Upper lobe of left lung (tissue), 6 donors: ENCODE data around the gene KMT2B. TPM values are rescaled to one million over a fixed set of nuclear protein-coding genes. Genes with fewer than 3 reads are reported as not detected.

Experiments used
- ATAC-seq, 2 donors: fragments of 200-7000 bp; cut with Tn5 transposase; one replicate each; pipeline ENCODE4 v1.9.1; 2022; ENCODE audit warnings: mild to moderate bottlenecking in 2 of 2, moderate library complexity in 2 of 2; ENCODE audit not compliant: low FRiP score in 2 of 2
- DNase-seq, 2 donors: peaks; one replicate each; pipeline ENCODE4 v3.0.0-alpha.2; 2019 to 2020
- H3K27ac ChIP-seq, 4 donors: fragments of 200-600 bp; sonication (generic); one replicate each; pipeline ENCODE4 v1.5.1; 2016 to 2019
- H3K27me3 ChIP-seq, 4 donors: fragments of 200-600 bp; sonication (generic); one replicate each; pipeline ENCODE4 v1.5.1; 2017 to 2019
- H3K36me3 ChIP-seq, 4 donors: fragments of 200-600 bp; sonication (generic); one replicate each; pipeline ENCODE4 v1.5.1; 2016 to 2019
- H3K4me1 ChIP-seq, 4 donors: fragments of 200-600 bp; sonication (generic); one replicate each; pipeline ENCODE4 v1.5.1; 2018 to 2019
- H3K4me3 ChIP-seq, 4 donors: fragments of 200-600 bp; sonication (generic); one replicate each; pipeline ENCODE4 v1.5.1; 2017 to 2019; ENCODE audit warnings: mild to moderate bottlenecking in 2 of 4, moderate library complexity in 1 of 4
- H3K9me3 ChIP-seq, 4 donors: fragments of 200-600 bp; sonication (generic); one replicate each; pipeline ENCODE4 v1.5.1; 2018 to 2019
- EP300 ChIP-seq, 4 donors: sonication (generic); formaldehyde crosslinking; IDR thresholded peaks; one replicate each; pipeline ENCODE4 v1.5.1; 2017; ENCODE audit warnings: antibody characterized with exemption in 4 of 4, control low read depth in 2 of 4
- POLR2A ChIP-seq, 4 donors: fragments of 450-650 bp; IDR thresholded peaks; one replicate each; pipeline ENCODE4 v1.5.1; 2016 to 2017; ENCODE audit warnings: antibody characterized with exemption in 4 of 4, mild to moderate bottlenecking in 2 of 4
- POLR2AphosphoS5 ChIP-seq, 2 donors: sonication (generic); formaldehyde crosslinking; IDR thresholded peaks; one replicate each; pipeline ENCODE4 v1.5.1; 2017; ENCODE audit warnings: antibody characterized with exemption in 2 of 2
- WGBS, 2 donors: methylation state at CpG; one replicate each; pipeline ENCODE4 v1.1.5; 2017 to 2018; 5-methylcytosine and 5-hydroxymethylcytosine counted together
- total RNA-seq, 6 donors: library from RNA; depleted of rRNA in 4 of 6; stranded (reverse); fragments of >200 nt in 4 of 6; gene quantifications; one replicate each; pipeline versions ENCODE4 v1.1.0 to v1.2.1, GENCODE V29; 2016 to 2021
- TF ChIP-seq, protein P1 (sequence below), 6 experiments: fragments of 450-650 bp in 4 of 6; fragments of 200-600 bp in 2 of 6; sonication (generic) in 2 of 6; IDR thresholded peaks; one replicate each; pipeline ENCODE4 v1.5.1; 2016 to 2019; ENCODE audit warnings: antibody characterized with exemption in 6 of 6
- donor health status: DM: no; HTN: no; CAD: no; lungs with moderate emphysema.
- donor health status: DM: no; HTN: yes; CAD: no; lungs with severe emphysema.

Gene KMT2B
- total RNA-seq, 6 donors from 2014 or later = 23.3 to 70.2 (median 37.3) TPM

DNA sequence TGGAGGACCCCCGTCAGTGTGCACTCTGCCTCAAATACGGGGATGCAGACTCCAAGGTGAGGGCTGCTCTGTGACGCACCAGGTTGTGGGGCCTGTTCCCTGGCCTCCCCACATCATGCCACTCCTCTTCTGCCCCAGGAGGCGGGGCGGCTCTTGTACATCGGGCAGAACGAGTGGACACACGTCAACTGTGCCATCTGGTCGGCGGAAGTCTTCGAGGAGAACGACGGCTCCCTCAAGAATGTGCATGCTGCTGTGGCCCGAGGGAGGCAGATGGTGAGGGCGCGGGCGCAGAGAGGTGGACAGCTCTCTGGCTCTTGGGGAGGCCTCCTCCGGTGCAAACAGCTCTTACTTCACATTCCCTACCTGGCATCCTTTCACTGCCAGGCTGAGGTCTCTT, 11.2 kb downstream of the KMT2B start:
- Histone ChIP-seq H3K36me3 (peaks cover 68 to 100% (median 97%) of the 10 kb centered on the region in 4 donors), H3K27me3 (no peaks in the 10 kb centered on the region), H3K9me3 (no peaks in the 10 kb centered on the region), H3K4me3 (no peak overlapping the region), H3K27ac (no peak overlapping the region), H3K4me1 (no peaks in the 10 kb centered on the region)
- no peak for DNase-seq
- WGBS, 2 donors = 86 to 87% methylated on average over 17 to 18 of the region's 18 CpGs
- TF ChIP-seq EP300 (IDR thresholded peaks at IDR 0.05) (no peak), POLR2AphosphoS5 (IDR thresholded peaks at IDR 0.05) (no peak), POLR2A (IDR thresholded peaks at IDR 0.05) (no peak)
- TF ChIP-seq, protein P1, sequence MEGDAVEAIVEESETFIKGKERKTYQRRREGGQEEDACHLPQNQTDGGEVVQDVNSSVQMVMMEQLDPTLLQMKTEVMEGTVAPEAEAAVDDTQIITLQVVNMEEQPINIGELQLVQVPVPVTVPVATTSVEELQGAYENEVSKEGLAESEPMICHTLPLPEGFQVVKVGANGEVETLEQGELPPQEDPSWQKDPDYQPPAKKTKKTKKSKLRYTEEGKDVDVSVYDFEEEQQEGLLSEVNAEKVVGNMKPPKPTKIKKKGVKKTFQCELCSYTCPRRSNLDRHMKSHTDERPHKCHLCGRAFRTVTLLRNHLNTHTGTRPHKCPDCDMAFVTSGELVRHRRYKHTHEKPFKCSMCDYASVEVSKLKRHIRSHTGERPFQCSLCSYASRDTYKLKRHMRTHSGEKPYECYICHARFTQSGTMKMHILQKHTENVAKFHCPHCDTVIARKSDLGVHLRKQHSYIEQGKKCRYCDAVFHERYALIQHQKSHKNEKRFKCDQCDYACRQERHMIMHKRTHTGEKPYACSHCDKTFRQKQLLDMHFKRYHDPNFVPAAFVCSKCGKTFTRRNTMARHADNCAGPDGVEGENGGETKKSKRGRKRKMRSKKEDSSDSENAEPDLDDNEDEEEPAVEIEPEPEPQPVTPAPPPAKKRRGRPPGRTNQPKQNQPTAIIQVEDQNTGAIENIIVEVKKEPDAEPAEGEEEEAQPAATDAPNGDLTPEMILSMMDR (IDR thresholded peaks at IDR 0.05) = no peak
- no peak for ATAC-seq

DNA sequence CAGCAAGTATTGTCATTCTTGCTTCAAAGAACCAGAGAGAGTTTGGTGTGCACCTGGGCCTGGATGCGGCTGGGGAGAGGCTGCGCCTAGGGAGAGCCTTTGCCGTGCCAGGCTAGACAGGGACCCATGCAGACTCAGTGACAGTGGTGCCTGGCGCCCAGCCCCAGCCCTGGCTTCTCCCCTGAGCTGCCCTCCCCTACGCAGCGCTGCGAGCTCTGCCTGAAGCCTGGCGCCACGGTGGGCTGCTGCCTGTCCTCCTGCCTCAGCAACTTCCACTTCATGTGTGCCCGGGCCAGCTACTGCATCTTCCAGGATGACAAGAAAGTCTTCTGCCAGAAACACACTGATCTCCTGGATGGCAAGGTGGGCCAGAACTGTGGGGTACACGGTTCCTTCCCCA, 12.0 kb downstream of the KMT2B start:
- H3K36me3 ChIP-seq = peaks cover 62 to 100% (median 97%) of the 10 kb centered on the region in 4 donors
- WGBS, 2 donors = 77 to 94% methylated on average over 3 to 11 of the region's 11 CpGs
- H3K9me3 ChIP-seq = no peaks in the 10 kb centered on the region
- no peak overlapping the region for H3K4me3 ChIP-seq
- TF ChIP-seq, protein P1 (IDR thresholded peaks at IDR 0.05) = no peak
- TF ChIP-seq POLR2A (IDR thresholded peaks at IDR 0.05) = no peak
- no peak for TF ChIP-seq POLR2AphosphoS5 (IDR thresholded peaks at IDR 0.05)
- no peak for TF ChIP-seq EP300 (IDR thresholded peaks at IDR 0.05)
- DNase-seq = no peak
- no peaks in the 10 kb centered on the region for H3K27me3 ChIP-seq
- H3K4me1 ChIP-seq = no peaks in the 10 kb centered on the region
- H3K27ac ChIP-seq = no peak overlapping the region
- ATAC-seq = no peak

DNA sequence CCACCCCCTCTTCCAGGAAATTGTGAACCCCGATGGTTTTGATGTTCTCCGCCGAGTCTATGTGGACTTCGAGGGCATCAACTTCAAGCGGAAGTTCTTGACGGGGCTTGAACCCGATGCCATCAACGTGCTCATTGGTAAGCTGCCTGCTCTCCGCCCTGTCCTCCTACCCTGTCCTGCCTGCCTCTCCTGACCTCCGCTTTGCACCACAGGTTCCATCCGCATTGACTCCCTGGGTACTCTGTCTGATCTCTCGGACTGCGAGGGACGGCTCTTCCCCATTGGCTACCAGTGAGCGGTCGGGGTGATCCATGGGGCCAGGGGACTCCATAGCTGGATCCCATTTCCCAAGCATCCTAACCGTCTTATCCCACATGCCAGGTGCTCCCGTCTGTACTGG, 12.5 kb downstream of the KMT2B start:
- ATAC-seq = no peak
- Histone ChIP-seq H3K9me3 (no peaks in the 10 kb centered on the region), H3K4me1 (no peaks in the 10 kb centered on the region), H3K4me3 (no peak overlapping the region), H3K36me3 (peaks cover 61 to 100% (median 95%) of the 10 kb centered on the region in 4 donors), H3K27ac (no peak overlapping the region), H3K27me3 (no peaks in the 10 kb centered on the region)
- no peak for DNase-seq
- TF ChIP-seq EP300 (IDR thresholded peaks at IDR 0.05) (no peak), POLR2A (IDR thresholded peaks at IDR 0.05) (no peak), POLR2AphosphoS5 (IDR thresholded peaks at IDR 0.05) (no peak)
- TF ChIP-seq, protein P1 (IDR thresholded peaks at IDR 0.05) = no peak
- 95 to 97% methylated on average over 18 of the region's 18 CpGs for WGBS, 2 donors

DNA sequence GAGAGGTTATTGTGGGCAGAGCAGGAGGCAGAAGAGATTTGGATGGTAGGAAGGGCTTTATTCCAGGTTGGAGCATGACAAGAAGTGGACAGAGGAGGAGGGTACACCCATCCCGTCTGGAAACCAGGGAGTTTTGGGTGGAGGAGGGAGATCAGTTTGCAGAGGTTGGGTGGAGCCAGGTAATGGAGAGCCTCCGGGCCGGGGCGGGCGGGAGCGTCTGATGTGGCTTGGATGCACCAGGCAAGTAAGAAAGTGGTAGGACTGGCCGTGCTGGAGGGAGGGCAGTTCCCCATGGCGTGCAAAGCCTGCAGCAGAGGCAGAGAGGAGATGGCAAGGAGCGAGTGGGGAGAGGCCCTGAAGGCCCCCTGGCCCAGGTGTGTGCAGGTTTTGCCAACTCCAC, 13.6 kb downstream of the KMT2B start:
- DNase-seq (peak in 1 of 2 donors; percentile 80), ATAC-seq (no peak)
- TF ChIP-seq, protein P1 (IDR thresholded peaks at IDR 0.05) = no peak
- no peak for TF ChIP-seq POLR2A (IDR thresholded peaks at IDR 0.05)
- TF ChIP-seq POLR2AphosphoS5 (IDR thresholded peaks at IDR 0.05) = no peak
- TF ChIP-seq EP300 (IDR thresholded peaks at IDR 0.05) = no peak
- Histone ChIP-seq H3K4me3 (no peak overlapping the region), H3K9me3 (no peaks in the 10 kb centered on the region), H3K27ac (no peak overlapping the region), H3K27me3 (no peaks in the 10 kb centered on the region), H3K4me1 (no peaks in the 10 kb centered on the region), H3K36me3 (peaks cover 54 to 98% (median 91%) of the 10 kb centered on the region in 4 donors)
- WGBS, 2 donors = 87 to 90% methylated on average over 9 of the region's 9 CpGs

DNA sequence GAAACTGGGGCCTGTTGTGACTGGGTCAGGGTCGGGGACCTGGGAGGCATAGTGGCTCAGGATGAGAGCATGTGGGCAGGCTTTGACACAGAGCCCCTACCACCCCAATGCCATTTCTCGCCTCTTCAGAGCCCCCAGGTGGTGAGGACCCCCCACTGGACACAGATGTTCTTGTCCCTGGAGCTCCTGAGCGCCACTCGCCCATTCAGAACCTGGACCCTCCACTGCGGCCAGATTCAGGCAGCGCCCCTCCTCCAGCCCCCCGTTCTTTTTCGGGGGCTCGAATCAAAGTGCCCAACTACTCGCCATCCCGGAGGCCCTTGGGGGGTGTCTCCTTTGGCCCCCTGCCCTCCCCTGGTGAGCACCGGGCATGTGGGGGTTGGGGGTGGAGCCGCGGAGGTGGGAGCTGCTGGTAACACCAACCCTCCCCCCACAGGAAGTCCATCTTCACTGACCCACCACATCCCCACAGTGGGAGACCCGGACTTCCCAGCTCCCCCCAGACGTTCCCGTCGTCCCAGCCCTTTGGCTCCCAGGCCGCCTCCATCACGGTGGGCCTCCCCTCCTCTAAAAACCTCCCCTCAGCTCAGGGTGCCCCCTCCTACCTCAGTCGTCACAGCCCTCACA, 14.1 kb downstream of the KMT2B start:
- 88 to 93% methylated on average over 20 to 21 of the region's 21 CpGs for WGBS, 2 donors
- H3K27ac ChIP-seq = no peak overlapping the region
- TF ChIP-seq POLR2AphosphoS5 (IDR thresholded peaks at IDR 0.05) (no peak), EP300 (IDR thresholded peaks at IDR 0.05) (no peak), POLR2A (IDR thresholded peaks at IDR 0.05) (no peak)
- DNase-seq (no peak), ATAC-seq (no peak)
- no peaks in the 10 kb centered on the region for H3K4me1 ChIP-seq
- H3K4me3 ChIP-seq = no peak overlapping the region
- no peaks in the 10 kb centered on the region for H3K27me3 ChIP-seq
- H3K9me3 ChIP-seq = no peaks in the 10 kb centered on the region
- peaks cover 50 to 100% (median 91%) of the 10 kb centered on the region in 4 donors for H3K36me3 ChIP-seq
